Activated CD8-positive, alpha-beta memory T cell treated with anti-CD3 and anti-CD28 coated beads, Interleukin-2, amount 50 U/mL, for 4 hours (primary cell): Measurements from ENCODE around the gene DENND1A.

ENCODE experiments used
- DNase-seq: peaks from one replicate; pipeline ENCODE4 v3.0.0-alpha.2; 2020

DENND1A gene

GRCh38 chr9:123517512-123517911, 412.4 kb downstream of the DENND1A start:
- no peak for DNase-seq

GRCh38 chr9:123514766-123515165, 415.2 kb downstream of the DENND1A start:
- DNase-seq: no peak

- no peak for DNase-seq
Observed at GRCh38 chr9:123513554-123513953, 416.4 kb downstream of the DENND1A start.

GRCh38 chr9:123511326-123512277, 418.3 kb downstream of the DENND1A start:
- no peak for DNase-seq

- DNase-seq: no peak
Observed at GRCh38 chr9:123509646-123510045, 420.3 kb downstream of the DENND1A start.

GRCh38 chr9:123508048-123508447, 421.9 kb downstream of the DENND1A start:
- DNase-seq: no peak

GRCh38 chr9:123505496-123505895, 424.4 kb downstream of the DENND1A start:
- DNase-seq: no peak

- no peak for DNase-seq
Observed at GRCh38 chr9:123500336-123500735, 429.6 kb downstream of the DENND1A start.

GRCh38 chr9:123497830-123498229, 432.1 kb downstream of the DENND1A start:
- no peak for DNase-seq

- no peak for DNase-seq
Observed at GRCh38 chr9:123495731-123496130, 434.2 kb downstream of the DENND1A start.

- DNase-seq: no peak
Observed at GRCh38 chr9:123493627-123494026, 436.3 kb downstream of the DENND1A start.

- DNase-seq: no peak
Observed at GRCh38 chr9:123490688-123491087, 439.2 kb downstream of the DENND1A start.

- no peak for DNase-seq
Observed at GRCh38 chr9:123488722-123489321, 441.1 kb downstream of the DENND1A start.

GRCh38 chr9:123487944-123488548, 441.9 kb downstream of the DENND1A start:
- DNase-seq: no peak

GRCh38 chr9:123486431-123486830, 443.5 kb downstream of the DENND1A start:
- no peak for DNase-seq

- no peak for DNase-seq
Observed at GRCh38 chr9:123485216-123485615, 444.7 kb downstream of the DENND1A start.

- no peak for DNase-seq
Observed at GRCh38 chr9:123484130-123484529, 445.8 kb downstream of the DENND1A start.

- no peak for DNase-seq
Observed at GRCh38 chr9:123483191-123483803, 446.6 kb downstream of the DENND1A start.

- no peak for DNase-seq
Observed at GRCh38 chr9:123482295-123482968, 447.5 kb downstream of the DENND1A start.

- DNase-seq: no peak
Observed at GRCh38 chr9:123481209-123481865, 448.6 kb downstream of the DENND1A start.

- DNase-seq: no peak
Observed at GRCh38 chr9:123480791-123481190, 449.1 kb downstream of the DENND1A start.

GRCh38 chr9:123480096-123480495, 449.8 kb downstream of the DENND1A start:
- no peak for DNase-seq
